OCI-LY7 (cell line): ENCODE data around the gene DISC1.

Source experiments
- EZH2phosphoT487 ChIP-seq: fragments of 200-600 bp; sonication (generic); IDR thresholded peaks from 2 replicates; pipeline ENCODE4 v1.6.1; 2018; ENCODE audit warnings: low read depth, borderline replicate concordance, mild to moderate bottlenecking, mixed run types, antibody characterized with exemption, low read length, moderate library complexity, mixed read lengths
- TF ChIP-seq, protein P1 (sequence below): fragments of 200-600 bp; sonication (generic); conservative IDR thresholded peaks from 2 replicates; pipeline ENCODE4 v1.5.1; 2014; ENCODE audit warnings: mild to moderate bottlenecking, antibody characterized with exemption, low read length, moderate library complexity, mixed read lengths

- TF ChIP-seq, protein P1, sequence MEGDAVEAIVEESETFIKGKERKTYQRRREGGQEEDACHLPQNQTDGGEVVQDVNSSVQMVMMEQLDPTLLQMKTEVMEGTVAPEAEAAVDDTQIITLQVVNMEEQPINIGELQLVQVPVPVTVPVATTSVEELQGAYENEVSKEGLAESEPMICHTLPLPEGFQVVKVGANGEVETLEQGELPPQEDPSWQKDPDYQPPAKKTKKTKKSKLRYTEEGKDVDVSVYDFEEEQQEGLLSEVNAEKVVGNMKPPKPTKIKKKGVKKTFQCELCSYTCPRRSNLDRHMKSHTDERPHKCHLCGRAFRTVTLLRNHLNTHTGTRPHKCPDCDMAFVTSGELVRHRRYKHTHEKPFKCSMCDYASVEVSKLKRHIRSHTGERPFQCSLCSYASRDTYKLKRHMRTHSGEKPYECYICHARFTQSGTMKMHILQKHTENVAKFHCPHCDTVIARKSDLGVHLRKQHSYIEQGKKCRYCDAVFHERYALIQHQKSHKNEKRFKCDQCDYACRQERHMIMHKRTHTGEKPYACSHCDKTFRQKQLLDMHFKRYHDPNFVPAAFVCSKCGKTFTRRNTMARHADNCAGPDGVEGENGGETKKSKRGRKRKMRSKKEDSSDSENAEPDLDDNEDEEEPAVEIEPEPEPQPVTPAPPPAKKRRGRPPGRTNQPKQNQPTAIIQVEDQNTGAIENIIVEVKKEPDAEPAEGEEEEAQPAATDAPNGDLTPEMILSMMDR, result no peak
- no peak for TF ChIP-seq EZH2phosphoT487
Measured at GRCh38 chr1:231919239-231919885, 292.8 kb downstream of the DISC1 start.
